HepG2 (cell line): ENCODE data around the gene EMC1. TPM values are rescaled to one million over a fixed set of nuclear protein-coding genes. Genes with fewer than 3 reads are reported as not detected.

Source experiments
- AGO1 ChIP-seq: fragments of 200-400 bp; formaldehyde crosslinking; IDR thresholded peaks from 2 replicates; pipeline ENCODE4 v1.6.1; 2017; ENCODE audit warnings: mild to moderate bottlenecking, low read depth, low read length, moderate library complexity; ENCODE audit not compliant: poor library complexity, severe bottlenecking
- ARID3A ChIP-seq: IDR thresholded peaks from 2 replicates; pipeline ENCODE4 v1.6.1; 2012; ENCODE audit warnings: low read depth, low read length, improper control_type of control experiment
- ATF5 ChIP-seq: sonication (generic); formaldehyde crosslinking; IDR thresholded peaks from 2 replicates; pipeline ENCODE4 v1.4.0; 2020; ENCODE audit warnings: mild to moderate bottlenecking, low read depth, missing genetic modification reagents
- CC2D1A ChIP-seq: sonication (generic); formaldehyde crosslinking; IDR thresholded peaks from 2 replicates; pipeline ENCODE4 v1.8.1; 2023; ENCODE audit warnings: mild to moderate bottlenecking, missing genetic modification reagents
- GATA4 ChIP-seq: sonication (generic); IDR thresholded peaks from 2 replicates; pipeline ENCODE4 v1.6.1; 2016; ENCODE audit warnings: antibody characterized with exemption, low read depth, borderline replicate concordance
- HIC2 ChIP-seq: sonication (generic); formaldehyde crosslinking; IDR thresholded peaks from 2 replicates; pipeline ENCODE4 v1.9.0; 2022; ENCODE audit warnings: low read depth, missing genetic modification reagents
- KLF12 ChIP-seq: sonication (generic); formaldehyde crosslinking; IDR thresholded peaks from 2 replicates; pipeline ENCODE4 v1.4.0; 2020; ENCODE audit warnings: missing genetic modification reagents, borderline replicate concordance
- MXD4 ChIP-seq: IDR thresholded peaks from 2 replicates; pipeline ENCODE4 v1.6.1; 2016; ENCODE audit warnings: mild to moderate bottlenecking, missing biosample characterization, missing genetic modification reagents
- MYC ChIP-seq: sonication (generic); formaldehyde crosslinking; IDR thresholded peaks from 2 replicates; pipeline ENCODE4 v1.9.0; 2021; ENCODE audit warnings: missing genetic modification reagents, borderline replicate concordance
- NFYC ChIP-seq: IDR thresholded peaks from 2 replicates; pipeline ENCODE4 v1.6.1; 2016; ENCODE audit warnings: missing genetic modification reagents, missing compliant biosample characterization
- NR0B2 ChIP-seq: sonication (generic); formaldehyde crosslinking; IDR thresholded peaks from 2 replicates; pipeline ENCODE4 v1.4.0; 2020; ENCODE audit warnings: mild to moderate bottlenecking, missing genetic modification reagents
- SETDB1 ChIP-seq: sonication (generic); formaldehyde crosslinking; IDR thresholded peaks from 2 replicates; pipeline ENCODE4 v1.5.1; 2020; ENCODE audit warnings: missing genetic modification reagents, mild to moderate bottlenecking, borderline replicate concordance
- SP1 ChIP-seq, 2 experiments: fragments of 450-650 bp in 1 of 2; sonication (generic) in 1 of 2; formaldehyde crosslinking in 1 of 2; IDR thresholded peaks; 2 replicates each; pipeline versions ENCODE4 v1.4.0 to v1.6.1; 2016 to 2020; ENCODE audit warnings: missing genetic modification reagents in 1 of 2
- SRSF9 ChIP-seq: fragments of 200-400 bp; formaldehyde crosslinking; IDR thresholded peaks from 2 replicates; pipeline ENCODE4 v1.6.1; 2018; ENCODE audit warnings: borderline replicate concordance, mild to moderate bottlenecking, low read depth, low read length; ENCODE audit not compliant: insufficient read depth, poor library complexity, severe bottlenecking
- SYNCRIP ChIP-seq: fragments of 200-400 bp; formaldehyde crosslinking; IDR thresholded peaks from 2 replicates; pipeline ENCODE4 v1.6.1; 2018; ENCODE audit warnings: mild to moderate bottlenecking, low read depth, low read length; ENCODE audit not compliant: insufficient read depth
- TCF7 ChIP-seq: sonication (generic); IDR thresholded peaks from 2 replicates; pipeline ENCODE4 v1.6.1; 2016; ENCODE audit warnings: antibody characterized with exemption, low read depth
- ZNF205 ChIP-seq: IDR thresholded peaks from 2 replicates; pipeline ENCODE4 v1.6.1; 2018; ENCODE audit warnings: missing biosample characterization, missing genetic modification reagents
- ZNF329 ChIP-seq: sonication (generic); formaldehyde crosslinking; IDR thresholded peaks from 2 replicates; pipeline ENCODE4 v1.9.0; 2021; ENCODE audit warnings: low read depth, mild to moderate bottlenecking, missing genetic modification reagents
- ZNF354B ChIP-seq: sonication (generic); formaldehyde crosslinking; IDR thresholded peaks from 2 replicates; pipeline ENCODE4 v1.8.0; 2022; ENCODE audit warnings: mild to moderate bottlenecking, missing genetic modification reagents
- ZNF589 ChIP-seq: sonication (generic); formaldehyde crosslinking; conservative IDR thresholded peaks from 2 replicates; pipeline ENCODE4 v1.8.0; 2022; ENCODE audit warnings: mild to moderate bottlenecking, moderate library complexity, missing genetic modification reagents
- ZNF674 ChIP-seq: sonication (generic); formaldehyde crosslinking; IDR thresholded peaks from 2 replicates; pipeline ENCODE4 v1.5.0; 2020; ENCODE audit warnings: low read depth, mild to moderate bottlenecking, missing genetic modification reagents
- ZNF781 ChIP-seq: sonication (generic); formaldehyde crosslinking; IDR thresholded peaks from 2 replicates; pipeline ENCODE4 v1.5.1; 2020; ENCODE audit warnings: borderline replicate concordance, mild to moderate bottlenecking, missing genetic modification reagents; ENCODE audit errors: not compliant biosample characterization
- polyA plus RNA-seq, 8 experiments: library from polyadenylated mRNA; depleted of rRNA in 3 of 8; stranded (reverse) in 7 of 8; unstranded in 1 of 8; fragments of >200 nt; fragmentation: Illumina TruSeq in 4 of 8; extraction: Trizol in 4 of 8; gene quantifications; 2 replicates each; pipeline versions ENCODE4 v1.2.1 to v1.2.3, GENCODE V29; 2011 to 2016; ENCODE audit warnings: low read depth in 4 of 8, missing spikeins in 1 of 8, mixed read lengths in 1 of 8; ENCODE audit not compliant: insufficient read depth in 1 of 8
- total RNA-seq, 5 experiments: library from RNA; depleted of rRNA; stranded (reverse); fragments of >200 nt; fragmentation: Illumina TruSeq; extraction: Trizol; gene quantifications; 2 replicates each; pipeline ENCODE4 v1.2.3, GENCODE V29; 2016; ENCODE audit warnings: low read depth in 1 of 5

EMC1 gene
- total and polyA plus RNA-seq, 2 of the 13 experiments (the other 11 are each of a cell fraction or from before 2014, with no cell fraction given), result 38.0 to 61.3 TPM

- TF ChIP-seq ARID3A (no peak), MYC (CRISPR knock-in tag) (peak; percentile 98), SYNCRIP (no peak), ZNF674 (CRISPR knock-in tag) (no peak), AGO1 (peak; percentile 59), ZNF781 (CRISPR knock-in tag) (peak; percentile 89), SRSF9 (no peak), SP1 (IDR thresholded peaks at IDR 0.05) (no peak), SP1 (CRISPR knock-in tag; IDR thresholded peaks at IDR 0.05) (peak; percentile 81), HIC2 (CRISPR knock-in tag) (peak; percentile 77), TCF7 (no peak), NR0B2 (CRISPR knock-in tag) (peak; percentile 95), ZNF354B (no peak), GATA4 (0 out of 2 replicates have a peak, but pooled peaks have one; percentile 57), ZNF205 (CRISPR knock-in tag) (no peak), CC2D1A (CRISPR knock-in tag) (no peak), KLF12 (peak; percentile 38; the same call in 1 of the 2 replicates), ZNF589 (CRISPR knock-in tag) (peak; percentile 95), MXD4 (CRISPR knock-in tag) (peak; percentile 98), SETDB1 (CRISPR knock-in tag) (no peak), ZNF329 (peak; percentile 70), NFYC (no peak; the same call in 1 of the 2 replicates), ATF5 (CRISPR knock-in tag) (no peak)
Measured at GRCh38 chr1:19251305-19252196, at the start of gene EMC1, which contains the start of gene MRTO4 (continued).
